Brain pericyte (primary cell): ENCODE measurements around the gene IGF2.

Experiments
- DNase-seq: peaks from one replicate; pipeline ENCODE4 v3.0.0-alpha.2; 2012; ENCODE audit warnings: low read depth, low spot score

Gene IGF2

GRCh38 chr11:2154195-2154585, 15.0 kb upstream of the IGF2 start:
- DNase-seq: no peak

DNA sequence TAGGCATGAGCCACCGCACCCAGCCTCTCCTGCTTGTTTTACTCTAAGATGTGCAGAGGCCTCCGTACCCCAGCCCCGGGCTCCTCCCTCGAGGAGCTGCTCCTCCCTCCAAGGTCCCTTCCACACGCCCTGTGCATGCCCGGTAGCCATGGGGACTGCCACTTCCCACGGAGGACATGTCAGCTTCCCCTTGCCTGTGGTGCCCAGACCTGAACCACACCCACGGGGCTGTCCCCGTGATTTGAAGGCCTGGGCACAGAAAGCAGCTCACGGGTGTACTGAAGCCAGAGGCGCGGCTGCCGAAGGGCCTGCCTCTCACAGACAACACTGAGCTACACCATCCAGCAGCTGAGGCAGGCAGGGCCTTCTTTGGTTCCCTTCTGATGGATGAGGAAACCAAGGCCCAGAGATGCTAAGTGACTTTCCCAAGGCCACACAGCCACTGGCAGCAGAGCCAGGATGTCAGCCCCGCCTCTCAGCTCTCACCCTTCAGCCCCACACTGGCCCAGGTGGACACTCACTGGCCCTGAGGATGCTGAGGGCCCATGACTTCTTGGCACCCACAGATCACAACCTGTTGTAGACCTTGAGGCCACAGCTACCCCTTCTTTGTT, 14.5 kb upstream of the IGF2 start:
- DNase-seq: no peak

DNA sequence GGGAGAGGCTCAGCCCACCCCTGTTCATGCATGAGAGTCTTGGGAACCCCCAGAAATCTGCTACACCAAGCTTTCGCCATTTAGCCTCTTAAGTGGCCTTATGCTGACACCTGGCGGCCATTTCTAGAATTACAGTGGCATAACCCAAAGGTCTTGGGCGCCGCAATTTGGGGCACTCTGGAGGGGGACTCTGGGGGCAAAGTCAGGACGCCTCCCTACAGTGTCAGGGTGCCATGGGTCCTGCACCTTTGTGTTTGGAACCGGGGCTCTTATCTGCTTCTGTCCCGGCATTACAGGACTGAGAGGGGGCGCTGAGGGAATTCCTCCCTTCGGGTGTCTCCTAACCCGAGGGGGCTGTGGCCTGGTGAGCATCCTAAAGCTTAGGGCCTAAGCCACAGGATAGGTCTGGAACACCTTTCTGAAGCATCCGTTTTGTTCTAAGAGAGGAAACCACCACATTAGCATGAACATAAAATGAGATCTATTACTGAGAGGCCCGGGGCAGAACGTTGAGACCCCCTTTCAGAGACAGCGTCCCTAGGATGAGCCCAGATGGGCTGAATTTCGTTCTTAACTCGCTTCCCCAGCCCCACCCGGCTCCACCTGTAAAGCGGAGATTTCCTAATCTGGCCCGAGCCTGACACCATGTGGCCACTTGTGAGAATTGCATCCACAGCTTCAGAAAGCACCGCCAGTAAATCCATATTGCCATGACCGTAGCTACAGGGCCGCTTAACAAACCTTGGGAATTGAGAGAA, 12.5 kb upstream of the IGF2 start:
- DNase-seq: no peak

DNA sequence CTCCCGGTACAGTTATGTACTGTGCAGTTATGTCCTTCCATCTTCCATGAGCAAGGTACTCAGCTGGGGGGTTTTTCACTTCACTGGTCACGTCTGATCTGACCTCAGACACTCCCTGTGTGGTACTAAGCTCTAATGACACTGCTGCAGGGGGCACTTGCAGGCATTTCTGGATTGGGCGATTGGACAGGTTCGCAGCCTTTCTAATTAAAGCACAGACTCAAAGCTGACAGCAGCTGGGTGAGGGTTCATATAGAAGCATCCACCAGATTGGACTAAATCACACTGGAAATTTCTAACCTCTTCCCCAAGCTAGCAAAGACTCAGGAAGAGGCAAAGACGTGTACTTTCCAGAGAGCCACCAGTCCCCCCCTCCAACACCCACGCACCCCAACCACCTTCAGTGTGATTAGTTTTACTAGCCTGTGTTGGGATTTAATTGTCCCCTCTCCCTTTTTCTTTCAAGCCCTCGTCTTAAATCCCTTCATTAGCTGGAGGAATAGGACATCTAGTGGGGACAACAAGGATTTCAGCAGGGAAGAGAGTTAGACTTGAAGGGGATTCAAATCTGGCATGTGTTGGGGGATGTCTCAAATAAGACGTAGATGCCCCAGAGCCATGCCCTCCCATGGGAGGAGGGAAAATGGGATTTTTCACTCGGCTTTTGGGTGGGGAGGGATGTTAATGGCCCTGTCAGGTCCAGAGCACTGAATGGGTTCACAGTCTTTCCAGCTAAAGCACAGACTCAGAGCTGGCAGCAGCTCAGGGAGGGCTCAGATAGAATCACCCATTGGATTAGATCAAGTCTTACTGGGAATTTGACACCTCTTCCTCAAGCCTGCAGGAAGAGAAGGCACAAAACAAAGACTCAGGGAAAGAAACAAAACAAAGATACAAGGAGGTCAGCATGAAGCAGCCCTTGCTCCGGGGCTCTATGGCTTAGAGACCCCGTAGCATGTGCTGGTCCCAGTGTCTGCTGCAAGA, 11.0 kb upstream of the IGF2 start:
- no peak for DNase-seq

GRCh38 chr11:2149460-2149859, 10.3 kb upstream of the IGF2 start:
- no peak for DNase-seq

DNA sequence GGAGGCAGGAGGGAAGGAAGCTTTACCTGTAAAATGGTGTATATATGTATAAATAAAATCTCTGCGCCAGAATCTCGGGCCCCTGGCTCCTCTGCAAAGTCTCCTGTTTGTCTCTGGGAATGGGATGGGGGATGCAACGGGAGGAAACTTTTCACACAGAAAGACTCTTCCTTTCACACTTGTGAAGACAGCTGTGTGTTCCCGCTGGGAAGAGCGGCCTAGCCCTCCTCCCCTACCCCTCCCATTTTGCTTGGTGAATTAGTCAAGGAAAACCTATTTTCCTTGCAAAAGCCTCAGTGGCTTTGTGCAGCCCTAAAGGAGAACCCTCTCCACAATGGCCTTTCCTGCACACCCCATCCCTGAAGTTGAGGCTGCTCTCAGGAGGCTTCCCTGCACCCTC, 9.4 kb upstream of the IGF2 start:
- no peak for DNase-seq

DNA sequence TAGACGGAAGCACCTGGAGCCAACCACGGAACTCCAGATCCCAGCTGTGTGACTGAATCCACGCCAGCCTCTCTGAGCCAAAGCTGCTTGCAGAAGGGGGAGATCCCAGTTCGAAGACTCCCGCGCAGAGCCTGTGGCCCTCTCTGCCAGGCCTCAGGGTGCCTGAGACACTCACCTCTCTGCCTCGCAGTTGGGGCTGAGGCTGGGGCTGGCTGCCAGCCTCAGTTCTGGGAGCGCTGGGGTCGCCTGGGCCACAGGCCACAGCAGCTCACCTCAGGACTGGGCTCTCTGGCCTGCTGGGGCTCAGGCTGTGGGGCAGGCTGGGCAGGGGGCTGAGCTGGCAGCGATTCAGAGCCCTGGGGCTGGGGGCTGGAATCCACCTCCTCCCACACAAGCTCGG, 8.2 kb upstream of the IGF2 start:
- no peak for DNase-seq

- DNase-seq: no peak
Observed at GRCh38 chr11:2146051-2146450, 6.9 kb upstream of the IGF2 start.

GRCh38 chr11:2144544-2145248, 5.5 kb upstream of the IGF2 start:
- DNase-seq: no peak

GRCh38 chr11:2143799-2144543, 4.8 kb upstream of the IGF2 start:
- no peak for DNase-seq

- no peak for DNase-seq
Observed at GRCh38 chr11:2143477-2143798, 4.2 kb upstream of the IGF2 start.

- no peak for DNase-seq
Observed at GRCh38 chr11:2142762-2143202, 3.6 kb upstream of the IGF2 start.

DNA sequence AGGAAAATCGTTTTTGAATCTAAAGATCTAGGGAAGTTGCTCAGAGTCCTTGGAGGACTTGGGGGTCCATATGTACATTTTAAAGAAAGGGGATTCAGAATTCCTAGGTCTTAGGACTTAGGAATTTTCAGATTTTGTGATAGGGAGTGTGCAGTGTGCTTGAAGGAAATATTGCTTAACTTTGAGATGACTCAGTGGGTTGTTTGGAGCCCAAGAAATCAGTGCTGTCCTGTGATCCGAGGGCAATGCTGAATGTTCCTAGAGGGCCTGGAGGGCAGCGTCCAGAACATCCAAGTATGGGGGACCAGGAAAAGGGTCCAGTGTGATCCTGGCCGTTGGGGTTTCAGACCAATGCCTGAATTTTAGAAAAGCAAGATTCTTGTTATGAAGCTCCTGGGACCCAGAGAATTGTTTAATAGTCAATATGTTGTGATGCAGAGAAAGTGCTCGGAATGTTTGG, 3.1 kb upstream of the IGF2 start:
- no peak for DNase-seq

- no peak for DNase-seq
Observed at GRCh38 chr11:2140411-2141400, 1.5 kb upstream of the IGF2 start.

GRCh38 chr11:2139621-2140337, 590 bp upstream of the IGF2 start:
- no peak for DNase-seq

DNA sequence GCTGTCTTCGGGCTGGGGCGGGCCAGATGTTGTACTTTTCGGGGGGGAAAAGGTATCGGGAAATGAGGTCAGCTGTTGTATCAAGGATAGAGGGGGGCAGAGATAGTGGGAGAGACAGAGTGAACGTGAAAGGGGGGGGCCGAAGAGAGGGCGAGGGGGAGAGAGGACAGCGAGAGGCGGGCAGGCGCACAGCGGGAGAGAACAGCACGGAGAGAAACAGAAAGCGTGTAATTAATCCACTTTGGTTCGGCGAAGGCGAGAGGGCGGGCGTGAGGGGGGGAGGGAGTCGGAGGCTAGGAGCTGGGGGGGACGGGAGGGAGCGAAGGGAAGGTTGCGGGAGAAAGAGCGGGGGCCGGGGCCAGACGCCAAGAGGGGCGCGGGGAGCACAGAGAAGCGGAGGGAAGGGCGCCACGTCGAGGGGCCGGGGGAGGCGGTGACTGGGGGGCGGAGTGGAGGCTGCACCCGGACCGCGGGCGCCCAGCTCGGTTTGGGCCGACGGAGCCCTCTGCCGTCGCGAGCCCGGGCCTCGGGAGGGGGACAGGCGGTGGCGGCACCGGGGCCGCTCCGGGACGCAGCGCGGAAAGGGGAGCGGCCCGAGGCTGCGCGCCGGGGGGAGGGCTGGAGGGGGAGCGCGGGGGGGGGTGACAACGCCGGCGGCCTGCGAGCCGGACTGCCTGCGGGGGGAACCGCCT, 612 bp downstream of the IGF2 start:
- no peak for DNase-seq

DNA sequence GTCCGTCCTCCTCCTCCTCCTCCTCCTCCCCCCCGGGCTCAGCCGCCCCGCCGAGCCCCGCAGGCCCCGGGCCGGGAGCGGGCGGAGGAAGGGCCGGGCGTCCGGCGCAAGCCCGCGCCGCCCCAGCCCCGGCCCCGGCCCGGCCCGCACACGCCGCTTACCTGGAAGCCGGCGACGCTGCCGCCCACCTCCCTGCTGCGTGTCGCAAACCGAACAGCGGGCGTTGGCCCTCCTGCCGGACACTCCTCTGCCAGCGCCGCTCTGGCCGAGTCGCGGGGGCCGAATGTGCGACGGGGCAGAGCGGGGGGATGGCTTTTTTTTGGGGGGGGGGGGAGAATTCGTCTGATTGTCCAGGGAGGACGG, 1.1 kb downstream of the IGF2 start:
- no peak for DNase-seq

DNA sequence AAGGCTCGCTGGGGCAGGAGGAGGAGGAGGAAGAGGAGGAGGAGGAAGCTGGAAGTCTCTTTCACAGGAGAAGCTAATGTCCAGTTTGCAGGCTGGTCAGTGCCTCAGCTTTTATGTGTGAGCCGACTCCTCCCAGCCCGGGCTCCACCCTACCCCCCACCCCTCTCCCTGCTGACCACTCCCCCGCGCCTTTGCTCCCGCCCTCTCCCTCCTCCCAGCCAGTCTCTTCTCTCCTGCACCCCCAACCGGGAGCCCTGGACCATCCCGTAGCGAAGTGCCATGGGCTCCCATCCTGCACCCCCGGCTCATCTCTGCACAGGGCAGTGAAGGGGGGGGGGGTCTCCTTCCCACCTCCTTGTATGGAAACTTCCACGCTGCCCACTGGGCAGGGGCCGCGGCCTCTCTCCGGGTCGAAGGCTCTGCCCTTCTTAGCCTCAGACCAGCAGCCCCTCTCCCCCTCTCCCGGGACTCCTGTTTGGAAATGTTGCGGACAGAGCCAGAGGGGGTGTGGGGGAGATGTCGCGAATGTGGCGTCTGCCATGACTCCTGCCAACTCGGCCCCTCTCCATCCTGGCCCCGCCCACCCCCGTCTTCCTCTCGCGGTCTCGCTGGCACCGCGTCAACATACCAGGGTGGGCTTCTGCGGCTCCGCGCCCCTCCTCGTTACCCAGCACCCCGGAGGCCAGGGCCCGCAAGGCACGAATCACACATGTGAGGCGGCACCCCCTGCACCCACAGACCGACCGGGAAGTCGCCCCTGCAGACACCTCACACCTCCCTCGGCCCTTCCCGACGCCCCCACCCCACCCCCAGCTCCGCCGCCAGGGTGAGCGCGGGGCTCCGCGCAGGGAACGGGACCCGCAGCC, 1.8 kb downstream of the IGF2 start:
- peak; percentile 65 for DNase-seq
